ENCODE data around the gene DNAAF2. TPM values are rescaled to one million over a fixed set of nuclear protein-coding genes. Genes with fewer than 3 reads are reported as not detected.

The DNAAF2 gene
- total RNA-seq, 1 experiment from 2014 or later: 11.5 TPM

GRCh38 chr14:49579841-49580240 is 55.2 kb downstream of the DNAAF2 start:
- no peak for TF ChIP-seq CTCF (IDR thresholded peaks at IDR 0.05; ENCODE audit: insufficient read depth in 1 of 2, low read depth in 1 of 2, low read length in 1 of 2, severe bottlenecking in 1 of 2, unreplicated experiment in 1 of 2)
- Histone ChIP-seq H3K36me3 (ENCODE audit: control insufficient read depth, insufficient read depth, low read length) (peaks cover 3% of the 10 kb centered on the region), H3K4me3 (ENCODE audit: low read depth, low read length) (no peak overlapping the region), H3K4me1 (peaks cover 10% of the 10 kb centered on the region), H3K27me3 (replicated peaks; ENCODE audit: control insufficient read depth, insufficient read depth, low read length) (no peaks in the 10 kb centered on the region), H3K9me3 (no peaks in the 10 kb centered on the region)
- Mint-ChIP-seq H3K4me1 (ENCODE audit: low read depth, unreplicated experiment) (peaks cover 21% of the 10 kb centered on the region), H3K9me3 (ENCODE audit: unreplicated experiment) (no peaks in the 10 kb centered on the region), H3K27ac (ENCODE audit: unreplicated experiment) (no peak overlapping the region), H3K4me3 (ENCODE audit: unreplicated experiment) (no peak overlapping the region), H3K27me3 (ENCODE audit: insufficient read depth, unreplicated experiment) (no peaks in the 10 kb centered on the region), H3K36me3 (ENCODE audit: insufficient read depth, unreplicated experiment) (peaks cover 86% of the 10 kb centered on the region)
- no peak for DNase-seq
- CTCF ChIA-PET: interaction anchor here (0.8 kb wide), 1 partner anchor 118 kb away, joined by 3 read pairs; no protein-coding TSS in a partner anchor
- no TSS peak for BruUV-seq (replicated peaks)
- intact Hi-C loops (cut with micrococcal nuclease; ENCODE audit: unreplicated experiment): no loop called here
- POLR2A ChIA-PET: interaction anchor here (0.8 kb wide), 1 partner anchor 54 kb away, joined by 4 read pairs; no protein-coding TSS in a partner anchor

GRCh38 chr14:49578141-49578540 is 56.9 kb downstream of the DNAAF2 start:
- CTCF ChIA-PET: no interaction called here
- peaks cover 3% of the 10 kb centered on the region for H3K36me3 ChIP-seq (ENCODE audit: control insufficient read depth, insufficient read depth, low read length)
- H3K4me3 ChIP-seq (ENCODE audit: low read depth, low read length): no peak overlapping the region
- Mint-ChIP-seq H3K4me3 (ENCODE audit: unreplicated experiment) (no peak overlapping the region), H3K36me3 (ENCODE audit: insufficient read depth, unreplicated experiment) (peaks cover 79% of the 10 kb centered on the region), H3K4me1 (ENCODE audit: low read depth, unreplicated experiment) (peaks cover 21% of the 10 kb centered on the region), H3K27me3 (ENCODE audit: insufficient read depth, unreplicated experiment) (no peaks in the 10 kb centered on the region), H3K9me3 (ENCODE audit: unreplicated experiment) (peaks cover 2% of the 10 kb centered on the region), H3K27ac (ENCODE audit: unreplicated experiment) (no peak overlapping the region)
- BruUV-seq (replicated peaks): no TSS peak
- no peak for DNase-seq
- no peaks in the 10 kb centered on the region for H3K9me3 ChIP-seq
- H3K4me1 ChIP-seq: no peaks in the 10 kb centered on the region
- H3K27me3 ChIP-seq (replicated peaks; ENCODE audit: control insufficient read depth, insufficient read depth, low read length): no peaks in the 10 kb centered on the region
- POLR2A ChIA-PET: interaction anchor here (0.6 kb wide), 1 partner anchor 557 kb away, joined by 4 read pairs; no protein-coding TSS in a partner anchor
- no peak for TF ChIP-seq CTCF (IDR thresholded peaks at IDR 0.05; ENCODE audit: insufficient read depth in 1 of 2, low read depth in 1 of 2, low read length in 1 of 2, severe bottlenecking in 1 of 2, unreplicated experiment in 1 of 2)
- intact Hi-C loops (cut with micrococcal nuclease; ENCODE audit: unreplicated experiment): no loop called here

Other genes starting within 250 kb of the DNAAF2 start
- 1,677 and 1,733 TPM in 2 replicates for gene RPS29, start 48.9 kb downstream of the DNAAF2 start, total RNA-seq (2022)
- gene LRR1, start 36.3 kb downstream of the DNAAF2 start, total RNA-seq (2022): 32.0 and 34.8 TPM in 2 replicates
- 181 and 191 TPM in 2 replicates for gene RPL36AL, start 14.6 kb downstream of the DNAAF2 start, total RNA-seq (2022)
- 42.1 and 47.5 TPM in 2 replicates for gene MGAT2, start 14.4 kb downstream of the DNAAF2 start, total RNA-seq (2022)
- gene POLE2, start 53.0 kb upstream of the DNAAF2 start, total RNA-seq (2022): 29.7 and 31.4 TPM in 2 replicates
- gene KLHDC1, start 57.9 kb upstream of the DNAAF2 start, total RNA-seq (2022): 0.97 and 0.98 TPM in 2 replicates
- gene KLHDC2, start 132.9 kb upstream of the DNAAF2 start, total RNA-seq (2022): 76.5 and 89.4 TPM in 2 replicates
- gene NEMF, start 217.5 kb upstream of the DNAAF2 start, total RNA-seq (2022): 57.4 and 62.7 TPM in 2 replicates